Activated gamma-delta T cell treated with Interleukin-2 at 50 U/mL for 16 hours (primary cell): Measurements from ENCODE around the gene TBC1D9B.

Source experiments
- DNase-seq: peaks from one replicate; pipeline ENCODE4 v3.0.0-alpha.2; 2020

TBC1D9B gene

GRCh38 chr5:179906795-179907555, 722 bp downstream of the TBC1D9B start:
- no peak for DNase-seq

DNA sequence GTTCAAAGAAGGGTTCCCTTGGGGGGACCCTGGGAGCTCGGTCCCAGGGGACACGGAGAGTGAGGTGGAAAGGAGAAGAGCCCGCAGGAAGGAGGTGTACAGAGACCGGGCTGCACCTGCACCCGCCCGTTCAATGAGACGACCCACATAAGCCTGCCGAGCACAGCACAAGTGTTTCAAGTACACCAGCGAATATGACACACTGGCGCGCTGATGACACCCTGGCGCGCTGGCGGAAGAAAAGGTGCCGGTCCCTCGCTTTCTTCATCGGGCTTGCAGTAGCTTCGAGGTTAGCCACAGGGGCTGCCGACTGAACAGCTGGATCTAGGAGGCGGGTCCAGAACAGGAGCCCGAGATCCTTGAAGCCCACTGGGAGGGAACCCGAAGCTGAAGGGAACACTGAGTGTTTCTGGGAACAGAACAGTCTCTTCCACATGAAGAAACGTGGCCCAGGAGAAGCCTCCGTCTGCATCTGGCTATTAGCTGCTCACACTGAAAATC, 1.4 kb downstream of the TBC1D9B start:
- no peak for DNase-seq

- DNase-seq: no peak
These were observed 2.5 kb downstream of the TBC1D9B start for GRCh38 chr5:179905161-179905560.

- DNase-seq: no peak
These were observed 3.1 kb downstream of the TBC1D9B start for GRCh38 chr5:179904463-179905160.

GRCh38 chr5:179902763-179903158, 4.9 kb downstream of the TBC1D9B start:
- no peak for DNase-seq

DNA sequence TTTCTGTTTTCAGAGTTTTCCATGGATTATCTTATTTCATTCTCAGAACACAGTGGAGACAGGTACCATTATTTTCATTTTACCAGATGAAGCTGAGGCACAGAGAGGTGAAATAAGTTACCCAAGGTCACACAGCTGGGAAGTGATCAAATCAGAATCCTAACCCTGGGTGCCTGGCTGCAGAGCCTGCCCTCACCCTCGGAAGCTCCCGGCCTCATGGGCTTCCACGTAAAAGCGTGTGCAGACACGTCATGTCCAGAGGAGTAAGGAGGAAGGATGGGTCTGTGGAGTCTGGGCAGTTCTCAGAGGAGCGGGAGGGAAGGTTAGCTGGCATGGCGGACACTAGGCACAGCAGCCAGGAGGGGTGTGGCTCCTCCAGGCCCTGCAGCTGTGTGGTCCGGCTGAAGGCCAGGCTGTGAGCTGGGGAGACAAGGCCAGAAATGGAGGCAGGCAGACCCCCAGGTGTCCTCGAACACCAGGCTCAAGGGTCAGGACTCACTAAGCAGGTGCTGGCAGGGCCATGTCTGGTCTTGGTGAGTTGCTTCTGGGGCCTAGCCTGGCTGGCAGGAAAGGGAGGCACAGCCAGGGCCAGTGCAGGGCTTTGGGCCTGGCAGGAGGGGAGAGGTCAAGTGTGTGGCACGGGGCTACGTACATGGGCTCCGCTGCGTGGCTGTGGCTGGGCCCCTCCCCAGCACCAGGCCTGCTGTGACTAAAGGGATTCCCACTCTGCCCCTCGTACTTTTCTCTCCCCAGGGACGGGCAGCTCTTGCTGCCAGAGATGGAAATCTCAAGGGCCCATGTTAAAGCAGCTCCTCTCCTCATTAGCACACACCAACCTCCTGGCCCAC, 5.6 kb downstream of the TBC1D9B start:
- DNase-seq: no peak

DNA sequence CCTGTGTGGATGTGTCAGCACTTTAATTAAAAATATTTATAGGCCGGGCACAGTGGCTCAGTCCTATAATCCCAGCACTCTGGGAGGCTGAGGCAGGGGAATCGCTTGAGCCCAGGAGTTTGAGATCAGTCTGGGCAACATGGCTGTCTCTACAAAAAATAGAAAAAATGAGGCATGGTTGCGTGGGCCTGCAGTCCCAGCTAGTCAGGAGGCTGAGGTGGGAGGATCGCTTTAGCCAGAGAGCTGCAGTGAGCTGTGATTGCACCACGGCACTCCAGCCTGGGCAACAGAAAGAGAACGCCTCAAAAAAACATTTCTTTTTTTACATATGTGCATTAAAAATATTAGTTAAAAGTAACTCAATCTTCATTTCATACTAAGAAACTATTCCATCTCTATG, 6.2 kb downstream of the TBC1D9B start:
- no peak for DNase-seq

- DNase-seq: no peak
These were observed 7.0 kb downstream of the TBC1D9B start for GRCh38 chr5:179900711-179901110.

GRCh38 chr5:179900206-179900605, 7.5 kb downstream of the TBC1D9B start:
- DNase-seq: no peak

DNA sequence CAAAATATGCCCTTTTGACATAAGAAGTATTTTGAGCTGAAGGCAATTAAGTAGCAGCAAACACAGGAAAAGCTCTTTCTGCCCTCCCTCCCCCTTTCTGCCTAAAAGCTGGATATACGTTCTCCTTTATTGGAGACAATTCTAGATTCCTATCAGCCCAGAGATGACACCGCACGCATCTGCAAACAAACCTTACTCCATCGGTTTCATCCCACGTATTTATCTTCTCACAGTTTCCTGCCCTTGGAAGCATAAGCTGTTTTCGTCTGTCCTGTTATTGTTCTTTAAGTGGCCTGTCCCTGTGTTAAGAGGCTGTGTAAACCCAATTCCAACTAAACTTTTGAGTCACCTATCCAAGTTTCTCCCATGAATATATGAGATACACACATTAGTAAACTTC, 11.8 kb downstream of the TBC1D9B start:
- DNase-seq: no peak

GRCh38 chr5:179893958-179894895, 13.5 kb downstream of the TBC1D9B start:
- DNase-seq: no peak

- DNase-seq: no peak
These were observed 14.4 kb downstream of the TBC1D9B start for GRCh38 chr5:179893076-179893957.

- DNase-seq: no peak
These were observed 15.4 kb downstream of the TBC1D9B start for GRCh38 chr5:179892255-179892654.

DNA sequence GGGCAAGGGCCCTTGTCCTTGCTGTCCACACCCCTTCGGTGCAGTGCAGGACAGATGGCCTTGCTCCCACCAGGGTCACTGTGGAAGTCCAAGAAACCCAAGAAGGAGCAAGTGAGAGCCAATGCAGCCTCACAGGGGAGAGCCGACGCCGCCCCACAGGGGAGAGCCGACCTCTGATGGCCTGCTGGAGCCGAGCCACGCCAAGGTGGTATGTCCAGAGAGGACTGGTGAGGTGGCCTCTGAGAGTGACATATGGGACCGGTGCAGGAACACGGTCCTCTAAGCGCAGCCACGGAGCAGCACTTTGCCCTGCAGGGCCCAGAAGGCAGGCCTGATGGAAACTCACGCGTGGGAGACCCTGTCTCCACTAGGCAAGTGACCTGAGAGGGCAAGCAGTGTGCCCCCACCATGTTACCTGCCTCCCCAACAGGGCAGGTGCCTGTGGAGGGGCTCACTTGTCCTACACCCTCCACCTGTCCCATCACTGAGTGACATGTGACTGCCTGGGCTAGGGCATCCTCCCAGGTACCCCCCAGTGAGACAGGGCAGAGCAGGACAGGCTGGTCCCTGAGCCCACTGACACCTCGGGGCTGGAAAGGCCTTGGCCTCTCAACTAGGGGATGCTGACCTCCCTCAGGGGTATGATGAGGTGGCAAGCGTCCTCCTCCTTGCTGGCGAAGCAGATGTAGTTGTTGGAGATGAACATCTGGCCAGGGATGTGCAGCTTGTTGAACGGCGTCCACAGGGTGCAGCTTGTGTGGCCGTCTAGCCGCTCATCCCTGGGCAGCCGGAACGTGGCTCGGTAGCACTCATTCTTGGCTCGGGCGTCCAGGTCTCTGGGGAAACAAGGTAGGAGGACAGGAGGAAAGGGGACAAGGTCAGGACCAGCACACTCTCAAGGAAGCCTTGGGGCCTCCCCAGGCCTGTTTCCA, 16.7 kb downstream of the TBC1D9B start:
- no peak for DNase-seq

- DNase-seq: no peak
These were observed 17.8 kb downstream of the TBC1D9B start for GRCh38 chr5:179889885-179890284.

GRCh38 chr5:179887802-179888201, 19.9 kb downstream of the TBC1D9B start:
- no peak for DNase-seq

DNA sequence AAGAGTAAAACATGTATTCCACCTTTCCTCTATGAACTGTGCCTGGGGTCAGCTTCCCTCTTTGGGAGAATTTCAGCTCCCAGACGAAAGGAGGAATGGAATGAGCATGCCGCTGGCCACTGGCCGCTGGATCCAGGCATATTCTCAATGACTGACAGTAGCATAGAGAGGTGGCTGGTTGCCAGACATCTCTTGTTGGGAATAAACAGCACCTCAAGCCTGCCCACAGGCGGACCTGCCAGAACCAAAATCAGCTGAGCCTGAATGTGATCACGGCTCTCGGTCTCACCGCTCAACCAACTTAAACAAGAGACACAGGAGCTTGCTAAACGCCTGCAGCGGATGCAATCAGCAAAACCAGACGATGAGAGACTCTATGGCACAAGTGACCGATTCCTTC, 20.6 kb downstream of the TBC1D9B start:
- DNase-seq: no peak

DNA sequence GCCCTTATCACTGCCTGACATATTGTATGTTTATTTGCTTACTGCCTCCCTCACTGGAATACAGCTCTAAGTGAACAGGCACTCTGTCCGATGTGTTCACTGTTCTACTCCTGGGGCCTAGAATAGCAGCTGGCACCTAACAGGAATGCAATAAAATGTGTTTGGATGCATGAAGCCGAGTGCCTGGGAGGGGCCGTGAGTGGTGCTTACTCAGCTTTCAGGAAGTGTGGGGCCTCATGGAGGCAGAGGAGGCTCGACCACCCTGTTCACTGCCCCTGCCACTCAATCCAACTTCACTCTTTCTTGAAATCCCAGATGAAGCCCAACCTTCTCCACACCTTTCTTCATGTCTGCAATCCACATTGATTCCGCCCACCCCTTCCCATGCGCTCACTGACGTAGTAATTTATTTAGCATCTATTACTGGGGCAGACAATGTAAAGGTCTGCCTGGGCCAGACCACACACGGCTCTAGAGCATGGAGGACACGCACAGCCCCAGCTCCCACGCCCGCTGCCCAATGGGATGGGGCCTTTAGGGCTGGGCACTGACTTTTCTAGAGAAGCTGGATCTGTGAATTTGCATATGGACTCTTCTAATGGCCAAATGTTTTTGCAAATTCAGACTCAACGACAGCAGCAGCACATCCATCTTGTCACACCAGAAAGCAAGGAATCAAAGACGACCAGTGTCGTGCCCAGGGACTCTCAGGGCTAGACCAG, 21.3 kb downstream of the TBC1D9B start:
- no peak for DNase-seq

DNA sequence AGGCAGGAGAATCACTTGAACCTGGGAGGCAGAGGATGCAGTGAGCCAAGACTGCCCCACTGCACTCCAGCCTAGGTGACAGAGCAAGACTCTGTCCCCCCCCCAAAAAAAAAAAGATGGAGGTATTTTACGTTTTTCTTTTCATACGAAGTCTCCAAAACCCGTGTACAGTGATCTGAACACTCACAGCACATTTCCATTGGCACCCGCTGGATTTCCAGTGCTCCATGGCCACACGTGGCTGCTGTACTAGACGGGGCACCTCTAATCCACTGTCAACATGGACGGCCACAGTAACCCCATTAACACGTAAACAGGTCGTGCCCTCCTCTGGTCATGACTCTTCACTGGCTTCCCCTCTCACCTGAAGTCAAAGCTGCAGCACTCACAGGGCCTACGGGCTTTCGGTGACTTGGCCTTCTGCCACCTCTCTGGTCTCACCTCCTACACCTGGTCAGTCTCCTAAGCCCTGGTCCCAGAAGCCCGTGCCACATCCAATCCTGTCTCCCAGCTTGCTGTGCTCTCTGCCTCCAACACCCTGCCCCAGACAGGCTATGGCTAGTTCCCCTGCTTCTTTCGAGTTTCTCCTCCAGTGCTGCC, 22.1 kb downstream of the TBC1D9B start:
- no peak for DNase-seq
